SK-N-SH (cell line): ENCODE results near the gene GRM8. TPM values are rescaled to one million over a fixed set of nuclear protein-coding genes. Genes with fewer than 3 reads are reported as not detected.

ENCODE experiments used
- CTCF ChIA-PET: fragments of 300-600, 350-600 bp; formaldehyde crosslinking; extraction: SDS; loops from one replicate; lab custom pipeline; 2021; lab: Yijun Ruan, JAX
- POLR2A ChIA-PET: fragments of 350-600 bp; sonication (Branson Sonifier 250); formaldehyde crosslinking; extraction: SDS; loops from one replicate; lab custom pipeline; 2020; ENCODE audit warnings: antibody characterized with exemption, inconsistent platforms; lab: Yijun Ruan, JAX
- DNase-seq: peaks from one replicate; pipeline ENCODE4 v3.0.0; 2012
- H2AFZ ChIP-seq: fragments of 200-600 bp; sonication (generic); 2 replicates; pipeline ENCODE4 v1.8.1; 2016; ENCODE audit warnings: antibody characterized with exemption, mild to moderate bottlenecking, low read depth
- H3F3A ChIP-seq: fragments of 200-600 bp; sonication (generic); replicated peaks from 2 replicates; pipeline ENCODE3; 2016; ENCODE audit warnings: antibody characterized with exemption, mild to moderate bottlenecking; ENCODE audit not compliant: insufficient read depth
- H3K27ac ChIP-seq, 2 experiments: fragments of 200-500 bp in 1 of 2; fragments of 200-600 bp in 1 of 2; sonication (Bioruptor generic) in 1 of 2; sonication (generic), shearing (Covaris generic) in 1 of 2; 2 replicates each; pipeline versions ENCODE4 v1.5.1 to v1.6.1; 2014 to 2016; ENCODE audit warnings: low read depth in 2 of 2, inconsistent platforms in 1 of 2, low read length in 1 of 2, mild to moderate bottlenecking in 1 of 2, mixed read lengths in 1 of 2
- H3K27me3 ChIP-seq: fragments of 200-600 bp; sonication (generic), shearing (Covaris generic); 2 replicates; pipeline ENCODE4 v1.6.1; 2016; ENCODE audit warnings: mixed run types; ENCODE audit not compliant: insufficient read depth
- H3K36me3 ChIP-seq, 2 experiments: fragments of 200-500 bp in 1 of 2; fragments of 200-600 bp in 1 of 2; sonication (Bioruptor generic) in 1 of 2; sonication (generic) in 1 of 2; replicated peaks in 1 of 2; 2 replicates each; pipeline versions ENCODE3 to v1.5.1; 2014 to 2016; ENCODE audit warnings: low read length in 1 of 2, mild to moderate bottlenecking in 1 of 2; ENCODE audit not compliant: insufficient read depth in 2 of 2, control insufficient read depth in 1 of 2
- H3K4me1 ChIP-seq, 2 experiments: fragments of 200-500 bp in 1 of 2; fragments of 200-600 bp in 1 of 2; sonication (Bioruptor generic) in 1 of 2; sonication (generic), shearing (Covaris generic) in 1 of 2; 2 replicates each; pipeline versions ENCODE4 v1.5.1 to v1.6.1; 2014 to 2016; ENCODE audit warnings: low read depth in 1 of 2, low read length in 1 of 2, mixed run types in 1 of 2; ENCODE audit not compliant: insufficient read depth in 2 of 2, control insufficient read depth in 1 of 2
- H3K4me2 ChIP-seq: fragments of 200-600 bp; sonication (generic), shearing (Covaris generic); 2 replicates; pipeline ENCODE4 v1.6.1; 2017; ENCODE audit warnings: mixed run types
- H3K4me3 ChIP-seq, 2 experiments: fragments of 200-500 bp in 1 of 2; fragments of 200-600 bp in 1 of 2; sonication (Bioruptor generic) in 1 of 2; sonication (generic), shearing (Covaris generic) in 1 of 2; 2 replicates each; pipeline versions ENCODE4 v1.5.1 to v1.8.1; 2014 to 2016; ENCODE audit warnings: low read depth in 2 of 2, inconsistent platforms in 1 of 2, low read length in 1 of 2, mild to moderate bottlenecking in 1 of 2, mixed read lengths in 1 of 2, moderate library complexity in 1 of 2
- H3K79me2 ChIP-seq: fragments of 200-600 bp; sonication (generic); 2 replicates; pipeline ENCODE4 v1.8.1; 2017; ENCODE audit warnings: mild to moderate bottlenecking; ENCODE audit not compliant: insufficient read depth
- H3K9ac ChIP-seq: fragments of 200-600 bp; sonication (generic); 2 replicates; pipeline ENCODE4 v1.6.1; 2017; ENCODE audit warnings: mixed run types
- H3K9me2 ChIP-seq: fragments of 200-600 bp; sonication (generic); 2 replicates; pipeline ENCODE4 v1.6.1; 2017; ENCODE audit warnings: mixed run types
- H3K9me3 ChIP-seq: fragments of 200-600 bp; sonication (generic); 2 replicates; pipeline ENCODE4 v1.6.1; 2017; ENCODE audit warnings: mixed run types, mild to moderate bottlenecking, moderate library complexity
- H4K20me1 ChIP-seq: fragments of 200-600 bp; sonication (generic); 2 replicates; pipeline ENCODE4 v1.6.1; 2017; ENCODE audit warnings: mild to moderate bottlenecking, mixed run types; ENCODE audit not compliant: insufficient read depth
- EP300 ChIP-seq, 2 experiments: IDR thresholded peaks; 2 replicates each; pipeline versions ENCODE4 v1.4.0 to v1.6.1; 2012; ENCODE audit warnings: borderline replicate concordance in 1 of 2, low read depth in 1 of 2, low read length in 1 of 2
- FOXM1 ChIP-seq: IDR thresholded peaks from 2 replicates; pipeline ENCODE4 v1.4.0; 2012; ENCODE audit warnings: low read depth, mild to moderate bottlenecking
- GATA2 ChIP-seq: sonication (generic); formaldehyde crosslinking; IDR thresholded peaks from 2 replicates; pipeline ENCODE4 v1.5.0; 2020; ENCODE audit warnings: mild to moderate bottlenecking, missing genetic modification reagents
- JUND ChIP-seq: IDR thresholded peaks from 2 replicates; pipeline ENCODE4 v1.4.0; 2012
- POLR2AphosphoS5 ChIP-seq: IDR thresholded peaks from 2 replicates; pipeline ENCODE4 v1.6.1; 2012; ENCODE audit warnings: low read depth, low read length
- RAD21 ChIP-seq: IDR thresholded peaks from 2 replicates; pipeline ENCODE4 v1.6.1; 2012; ENCODE audit warnings: mild to moderate bottlenecking, low read length
- RXRA ChIP-seq: IDR thresholded peaks from 2 replicates; pipeline ENCODE4 v1.4.0; 2012; ENCODE audit warnings: low read depth, mild to moderate bottlenecking, borderline replicate concordance
- SIN3A ChIP-seq: IDR thresholded peaks from 2 replicates; pipeline ENCODE4 v1.6.1; 2012; ENCODE audit warnings: low read depth, mild to moderate bottlenecking, low read length, moderate library complexity, borderline replicate concordance
- SMC3 ChIP-seq: IDR thresholded peaks from 2 replicates; pipeline ENCODE4 v1.6.1; 2012; ENCODE audit warnings: low read depth, low read length, improper control_type of control experiment
- TEAD4 ChIP-seq: IDR thresholded peaks from 2 replicates; pipeline ENCODE4 v1.4.0; 2012; ENCODE audit warnings: mild to moderate bottlenecking, borderline replicate concordance; ENCODE audit not compliant: insufficient read depth
- YY1 ChIP-seq: IDR thresholded peaks from 2 replicates; pipeline ENCODE4 v1.4.0; 2012; ENCODE audit warnings: low read depth, mild to moderate bottlenecking
- WGBS: methylation state at CpG from one replicate; pipeline ENCODE4 v1.1.6; 2017; ENCODE audit warnings: low lambda C conversion rate; 5-methylcytosine and 5-hydroxymethylcytosine counted together
- polyA plus RNA-seq, 3 experiments: library from polyadenylated mRNA; depleted of rRNA; stranded (reverse); fragments of >200 nt; gene quantifications; 2 replicates each; pipeline ENCODE4 v1.2.3, GENCODE V29; 2012
- TF ChIP-seq, protein P1 (sequence below): fragments of 200-600 bp; sonication (generic); IDR thresholded peaks from 2 replicates; pipeline ENCODE4 v1.6.1; 2017; ENCODE audit warnings: antibody characterized with exemption, mild to moderate bottlenecking, moderate library complexity
- TF ChIP-seq, protein P2 (sequence below): fragments of 150-350 bp; IDR thresholded peaks from 2 replicates; pipeline ENCODE4 v1.6.1; 2016; ENCODE audit warnings: mild to moderate bottlenecking, low read depth, low read length
- TF ChIP-seq, protein P3 (sequence below): IDR thresholded peaks from 2 replicates; pipeline ENCODE4 v1.4.0; 2012; ENCODE audit warnings: low read depth
- TF ChIP-seq, protein P4 (sequence below): IDR thresholded peaks from 2 replicates; pipeline ENCODE4; 2012

The GRM8 gene
- polyA plus RNA-seq, 1 of the 3 experiments (the other 2 are of a cell fraction): 0.10 TPM

DNA sequence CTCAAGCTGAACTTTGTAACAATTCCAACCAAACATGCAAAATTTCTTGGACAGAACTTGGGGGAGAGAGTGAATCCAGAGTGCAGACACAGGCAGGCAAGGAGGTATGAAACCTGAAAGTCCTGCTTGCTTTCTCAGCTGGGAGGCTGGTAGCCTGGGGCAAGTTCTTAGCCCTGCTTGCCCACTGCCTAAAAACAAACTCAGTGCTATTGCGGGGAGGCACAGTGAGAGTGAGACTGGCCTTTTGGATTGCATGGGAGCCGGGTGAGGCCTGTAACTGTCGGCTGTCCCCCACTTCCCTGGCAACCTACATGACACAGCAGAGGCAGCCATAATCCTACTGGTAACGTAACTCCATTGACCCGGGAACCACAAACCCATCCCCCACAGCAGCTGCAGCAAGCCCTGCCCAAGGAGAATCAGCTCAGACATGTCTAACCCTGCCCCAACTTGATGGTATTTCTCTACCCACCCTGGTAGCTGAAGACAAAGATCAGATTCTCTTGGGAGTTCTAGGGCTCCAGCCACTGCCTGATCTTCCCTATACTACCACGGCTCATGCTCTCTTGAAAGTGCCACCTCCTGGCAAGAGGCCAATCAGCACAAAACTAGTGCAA is 663.6 kb downstream of the GRM8 start:
- no peaks in the 10 kb centered on the region for H3K27me3 ChIP-seq
- no peaks in the 10 kb centered on the region for H3K36me3 ChIP-seq
- TF ChIP-seq, protein P1, sequence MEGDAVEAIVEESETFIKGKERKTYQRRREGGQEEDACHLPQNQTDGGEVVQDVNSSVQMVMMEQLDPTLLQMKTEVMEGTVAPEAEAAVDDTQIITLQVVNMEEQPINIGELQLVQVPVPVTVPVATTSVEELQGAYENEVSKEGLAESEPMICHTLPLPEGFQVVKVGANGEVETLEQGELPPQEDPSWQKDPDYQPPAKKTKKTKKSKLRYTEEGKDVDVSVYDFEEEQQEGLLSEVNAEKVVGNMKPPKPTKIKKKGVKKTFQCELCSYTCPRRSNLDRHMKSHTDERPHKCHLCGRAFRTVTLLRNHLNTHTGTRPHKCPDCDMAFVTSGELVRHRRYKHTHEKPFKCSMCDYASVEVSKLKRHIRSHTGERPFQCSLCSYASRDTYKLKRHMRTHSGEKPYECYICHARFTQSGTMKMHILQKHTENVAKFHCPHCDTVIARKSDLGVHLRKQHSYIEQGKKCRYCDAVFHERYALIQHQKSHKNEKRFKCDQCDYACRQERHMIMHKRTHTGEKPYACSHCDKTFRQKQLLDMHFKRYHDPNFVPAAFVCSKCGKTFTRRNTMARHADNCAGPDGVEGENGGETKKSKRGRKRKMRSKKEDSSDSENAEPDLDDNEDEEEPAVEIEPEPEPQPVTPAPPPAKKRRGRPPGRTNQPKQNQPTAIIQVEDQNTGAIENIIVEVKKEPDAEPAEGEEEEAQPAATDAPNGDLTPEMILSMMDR: no peak
- TF ChIP-seq JUND (no peak), TEAD4 (no peak)
- TF ChIP-seq, protein P2, sequence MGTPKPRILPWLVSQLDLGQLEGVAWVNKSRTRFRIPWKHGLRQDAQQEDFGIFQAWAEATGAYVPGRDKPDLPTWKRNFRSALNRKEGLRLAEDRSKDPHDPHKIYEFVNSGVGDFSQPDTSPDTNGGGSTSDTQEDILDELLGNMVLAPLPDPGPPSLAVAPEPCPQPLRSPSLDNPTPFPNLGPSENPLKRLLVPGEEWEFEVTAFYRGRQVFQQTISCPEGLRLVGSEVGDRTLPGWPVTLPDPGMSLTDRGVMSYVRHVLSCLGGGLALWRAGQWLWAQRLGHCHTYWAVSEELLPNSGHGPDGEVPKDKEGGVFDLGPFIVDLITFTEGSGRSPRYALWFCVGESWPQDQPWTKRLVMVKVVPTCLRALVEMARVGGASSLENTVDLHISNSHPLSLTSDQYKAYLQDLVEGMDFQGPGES: no peak
- TF ChIP-seq, protein P3, sequence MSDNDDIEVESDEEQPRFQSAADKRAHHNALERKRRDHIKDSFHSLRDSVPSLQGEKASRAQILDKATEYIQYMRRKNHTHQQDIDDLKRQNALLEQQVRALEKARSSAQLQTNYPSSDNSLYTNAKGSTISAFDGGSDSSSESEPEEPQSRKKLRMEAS: no peak
- TF ChIP-seq, protein P4, sequence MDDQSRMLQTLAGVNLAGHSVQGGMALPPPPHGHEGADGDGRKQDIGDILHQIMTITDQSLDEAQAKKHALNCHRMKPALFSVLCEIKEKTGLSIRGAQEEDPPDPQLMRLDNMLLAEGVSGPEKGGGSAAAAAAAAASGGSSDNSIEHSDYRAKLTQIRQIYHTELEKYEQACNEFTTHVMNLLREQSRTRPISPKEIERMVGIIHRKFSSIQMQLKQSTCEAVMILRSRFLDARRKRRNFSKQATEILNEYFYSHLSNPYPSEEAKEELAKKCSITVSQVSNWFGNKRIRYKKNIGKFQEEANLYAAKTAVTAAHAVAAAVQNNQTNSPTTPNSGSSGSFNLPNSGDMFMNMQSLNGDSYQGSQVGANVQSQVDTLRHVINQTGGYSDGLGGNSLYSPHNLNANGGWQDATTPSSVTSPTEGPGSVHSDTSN: no peak
- H3K9me2 ChIP-seq: 0 out of 2 replicates have a peak, but pooled peaks cover 5% of the 10 kb centered on the region
- H4K20me1 ChIP-seq: no peaks in the 10 kb centered on the region
- no peak overlapping the region for H3K4me3 ChIP-seq
- 64% methylated on average over 6 of the region's 6 CpGs for whole genome bisulfite sequencing
- DNase-seq: no peak
- no peak overlapping the region for H3K9ac ChIP-seq
- H2AFZ ChIP-seq: no peak overlapping the region
- H3K4me1 ChIP-seq: no peaks in the 10 kb centered on the region
- no peak overlapping the region for H3K27ac ChIP-seq
- CTCF ChIA-PET: interaction anchor here (0.8 to 2.0 kb wide), 2 partner anchors 9 to 53 kb away, joined by 3 to 5 read pairs; no protein-coding TSS in a partner anchor
- no peaks in the 10 kb centered on the region for H3K79me2 ChIP-seq
- H3K4me2 ChIP-seq: no peak overlapping the region
- no peaks in the 10 kb centered on the region for H3K9me3 ChIP-seq
- no peaks in the 10 kb centered on the region for H3F3A ChIP-seq
- POLR2A ChIA-PET: no interaction called here

DNA sequence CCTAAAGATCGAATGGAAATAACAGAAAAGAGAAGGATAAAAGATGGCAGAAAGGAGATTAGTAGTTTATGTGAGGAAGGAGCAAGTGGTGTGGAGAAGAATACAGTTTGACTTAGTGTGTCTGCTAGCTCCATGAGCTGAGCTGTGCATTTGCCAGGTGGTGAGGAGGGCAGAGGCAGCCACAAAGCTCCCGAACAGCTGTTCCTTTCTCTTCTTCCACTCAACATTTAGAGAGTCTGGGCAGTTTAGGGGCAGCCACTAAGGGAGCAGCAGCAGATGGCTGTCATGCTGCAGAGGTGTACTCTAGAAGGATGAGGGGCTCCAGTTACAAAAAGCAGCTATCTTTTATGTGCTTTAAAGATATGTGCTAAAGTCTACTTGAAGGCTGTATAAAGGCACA is 674.4 kb downstream of the GRM8 start:
- no peaks in the 10 kb centered on the region for H3K9me2 ChIP-seq
- H3K9ac ChIP-seq: no peak overlapping the region
- POLR2A ChIA-PET: no interaction called here
- H3K4me1 ChIP-seq: peaks cover 2 to 7% of the 10 kb centered on the region in 2 experiments; a peak in 1 of 4 replicates
- 22% methylated on average over 2 of the region's 2 CpGs for WGBS
- no peak overlapping the region for H2AFZ ChIP-seq
- no peak overlapping the region for H3K4me2 ChIP-seq
- no peaks in the 10 kb centered on the region for H3K79me2 ChIP-seq
- no peak overlapping the region for H3K27ac ChIP-seq
- no peak for TF ChIP-seq SMC3
- no peak for TF ChIP-seq SIN3A
- TF ChIP-seq, protein P2: no peak
- TF ChIP-seq POLR2AphosphoS5: no peak
- no peak for TF ChIP-seq FOXM1
- TF ChIP-seq RAD21: no peak
- TF ChIP-seq EP300 (IDR thresholded peaks at IDR 0.05; ENCODE audit: borderline replicate concordance in 1 of 2, low read depth in 1 of 2, low read length in 1 of 2): no peak
- no peak for TF ChIP-seq RXRA
- TF ChIP-seq GATA2 (CRISPR knock-in tag): no peak
- TF ChIP-seq YY1: no peak
- H3F3A ChIP-seq: peaks cover 14% of the 10 kb centered on the region
- CTCF ChIA-PET: no interaction called here
- no peaks in the 10 kb centered on the region for H3K9me3 ChIP-seq
- H3K27me3 ChIP-seq: no peaks in the 10 kb centered on the region
- no peaks in the 10 kb centered on the region for H4K20me1 ChIP-seq
- no peak overlapping the region for H3K4me3 ChIP-seq
- H3K36me3 ChIP-seq: no peaks in the 10 kb centered on the region
- no peak for DNase-seq
